HG02759 (cell line): ENCODE measurements around the gene DPP10.
"Not testable (repeated sequence)": the region's sequence is repeated elsewhere in the genome, so short reads cannot be mapped to it uniquely, and the experiment has no call there.

Experiments
- ATAC-seq: cut with Tn5 transposase; IDR thresholded peaks from one replicate; pipeline ENCODE4 v1.9.1; 2021; ENCODE audit warnings: mild to moderate bottlenecking, moderate library complexity; ENCODE audit not compliant: unreplicated experiment

DPP10 gene

GRCh38 chr2:114937366-114937930, 495.0 kb downstream of the DPP10 start:
- ATAC-seq, result no peak

- no peak for ATAC-seq
Measured at GRCh38 chr2:114940785-114941458, 498.5 kb downstream of the DPP10 start.

GRCh38 chr2:114949228-114949804, 506.9 kb downstream of the DPP10 start:
- ATAC-seq, result no peak

GRCh38 chr2:114960389-114960788, 517.9 kb downstream of the DPP10 start:
- no peak for ATAC-seq

- no peak for ATAC-seq
Measured at GRCh38 chr2:114962532-114962931, 520.1 kb downstream of the DPP10 start.

GRCh38 chr2:114968748-114969400, 526.4 kb downstream of the DPP10 start:
- ATAC-seq, result no peak

- not testable (repeated sequence) for ATAC-seq
Measured at GRCh38 chr2:115004321-115004720, 561.9 kb downstream of the DPP10 start.

GRCh38 chr2:115011721-115012120, 569.3 kb downstream of the DPP10 start:
- ATAC-seq, result no peak

- not testable (repeated sequence) for ATAC-seq
Measured at GRCh38 chr2:115022013-115022412, 579.6 kb downstream of the DPP10 start.

GRCh38 chr2:115034801-115035200, 592.4 kb downstream of the DPP10 start:
- ATAC-seq, result no peak

GRCh38 chr2:115036818-115037217, 594.4 kb downstream of the DPP10 start:
- ATAC-seq, result no peak

- ATAC-seq, result no peak
Measured at GRCh38 chr2:115057473-115057872, 615.0 kb downstream of the DPP10 start.

- no peak for ATAC-seq
Measured at GRCh38 chr2:115070002-115070401, 627.6 kb downstream of the DPP10 start.

- ATAC-seq, result no peak
Measured at GRCh38 chr2:115071534-115071933, 629.1 kb downstream of the DPP10 start.

- ATAC-seq, result no peak
Measured at GRCh38 chr2:115075800-115076199, 633.4 kb downstream of the DPP10 start.

- no peak for ATAC-seq
Measured at GRCh38 chr2:115077626-115078025, 635.2 kb downstream of the DPP10 start.

- ATAC-seq, result no peak
Measured at GRCh38 chr2:115083225-115083624, 640.8 kb downstream of the DPP10 start.

GRCh38 chr2:115083711-115084110, 641.3 kb downstream of the DPP10 start:
- no peak for ATAC-seq

GRCh38 chr2:115084446-115084845, 642.0 kb downstream of the DPP10 start:
- ATAC-seq, result no peak

- ATAC-seq, result not testable (repeated sequence)
Measured at GRCh38 chr2:115086051-115086620, 643.7 kb downstream of the DPP10 start.

- ATAC-seq, result no peak
Measured at GRCh38 chr2:115094441-115094840, 652.0 kb downstream of the DPP10 start.

- no peak for ATAC-seq
Measured at GRCh38 chr2:115105966-115106365, 663.5 kb downstream of the DPP10 start.
